Measurements from ENCODE around the gene MCC. TPM values are rescaled to one million over a fixed set of nuclear protein-coding genes. Genes with fewer than 3 reads are reported as not detected.

Gene MCC
- total and polyA plus RNA-seq, 12 donors: 4.2 to 34.1 (median 25.2) TPM

DNA sequence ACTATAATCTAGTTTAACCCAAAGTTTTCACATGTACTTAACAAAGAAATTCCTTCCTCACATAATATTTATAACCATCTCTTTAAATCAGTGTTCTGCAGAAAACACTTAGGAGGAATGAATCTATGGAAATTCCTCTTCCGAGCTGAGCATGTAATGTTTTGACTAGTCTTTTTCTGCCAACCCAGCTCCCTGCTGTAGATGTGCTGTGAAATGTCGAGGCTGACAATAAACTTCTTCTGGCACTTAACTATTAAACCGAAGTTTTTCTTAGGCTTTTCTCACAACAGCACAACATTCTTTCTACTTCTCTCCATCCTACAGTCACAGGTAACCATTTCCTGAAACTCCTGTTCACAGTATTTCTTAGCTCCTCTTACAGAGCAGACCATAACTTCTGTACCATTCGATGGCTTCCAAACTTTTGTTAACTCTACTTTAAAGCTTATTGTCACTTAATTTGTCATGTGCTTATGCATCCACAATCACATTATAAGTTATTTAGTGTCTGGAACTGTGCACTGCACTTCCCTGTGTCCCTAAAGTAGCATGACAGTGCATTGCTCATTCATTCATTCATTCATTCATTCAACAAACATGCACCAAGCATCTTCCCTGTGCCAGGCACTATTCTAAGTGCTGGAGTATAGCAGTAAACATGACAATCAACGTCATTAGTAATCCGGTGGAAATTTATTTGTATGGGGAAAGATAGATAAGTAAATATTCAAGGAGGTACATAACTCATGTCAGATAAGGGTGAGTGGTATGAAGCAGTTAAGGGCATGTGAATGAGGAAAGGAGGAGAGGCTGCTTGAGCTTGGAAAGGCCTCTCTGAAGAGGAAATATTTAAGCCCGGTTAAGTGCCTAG, 108.1 kb downstream of the MCC start:
- Histone ChIP-seq H3K27me3 (peaks cover 0 to 34% (median 0%) of the 10 kb centered on the region in 7 donors), H3K36me3 (no peaks in the 10 kb centered on the region), H3K4me1 (peaks cover 0 to 30% (median 0%) of the 10 kb centered on the region in 9 donors), H3K4me3 (no peak overlapping the region), H3K9me3 (no peaks in the 10 kb centered on the region), H3K27ac (no peak overlapping the region)
- TF ChIP-seq, protein P1, sequence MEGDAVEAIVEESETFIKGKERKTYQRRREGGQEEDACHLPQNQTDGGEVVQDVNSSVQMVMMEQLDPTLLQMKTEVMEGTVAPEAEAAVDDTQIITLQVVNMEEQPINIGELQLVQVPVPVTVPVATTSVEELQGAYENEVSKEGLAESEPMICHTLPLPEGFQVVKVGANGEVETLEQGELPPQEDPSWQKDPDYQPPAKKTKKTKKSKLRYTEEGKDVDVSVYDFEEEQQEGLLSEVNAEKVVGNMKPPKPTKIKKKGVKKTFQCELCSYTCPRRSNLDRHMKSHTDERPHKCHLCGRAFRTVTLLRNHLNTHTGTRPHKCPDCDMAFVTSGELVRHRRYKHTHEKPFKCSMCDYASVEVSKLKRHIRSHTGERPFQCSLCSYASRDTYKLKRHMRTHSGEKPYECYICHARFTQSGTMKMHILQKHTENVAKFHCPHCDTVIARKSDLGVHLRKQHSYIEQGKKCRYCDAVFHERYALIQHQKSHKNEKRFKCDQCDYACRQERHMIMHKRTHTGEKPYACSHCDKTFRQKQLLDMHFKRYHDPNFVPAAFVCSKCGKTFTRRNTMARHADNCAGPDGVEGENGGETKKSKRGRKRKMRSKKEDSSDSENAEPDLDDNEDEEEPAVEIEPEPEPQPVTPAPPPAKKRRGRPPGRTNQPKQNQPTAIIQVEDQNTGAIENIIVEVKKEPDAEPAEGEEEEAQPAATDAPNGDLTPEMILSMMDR (IDR thresholded peaks at IDR 0.05): no peak
- intact Hi-C loops (cut with DNase I): loop anchor here (1.0 to 10.0 kb wide), 10 partner anchors 125 to 383 kb away; partner anchors contain the start of gene YTHDC2 (in 4 of the 10)
- 56 to 57% methylated on average over 7 of the region's 7 CpGs for WGBS, 2 donors
- DNase-seq (no peak), ATAC-seq (peak in 2 of 8 donors; percentile 41 to 66)

DNA sequence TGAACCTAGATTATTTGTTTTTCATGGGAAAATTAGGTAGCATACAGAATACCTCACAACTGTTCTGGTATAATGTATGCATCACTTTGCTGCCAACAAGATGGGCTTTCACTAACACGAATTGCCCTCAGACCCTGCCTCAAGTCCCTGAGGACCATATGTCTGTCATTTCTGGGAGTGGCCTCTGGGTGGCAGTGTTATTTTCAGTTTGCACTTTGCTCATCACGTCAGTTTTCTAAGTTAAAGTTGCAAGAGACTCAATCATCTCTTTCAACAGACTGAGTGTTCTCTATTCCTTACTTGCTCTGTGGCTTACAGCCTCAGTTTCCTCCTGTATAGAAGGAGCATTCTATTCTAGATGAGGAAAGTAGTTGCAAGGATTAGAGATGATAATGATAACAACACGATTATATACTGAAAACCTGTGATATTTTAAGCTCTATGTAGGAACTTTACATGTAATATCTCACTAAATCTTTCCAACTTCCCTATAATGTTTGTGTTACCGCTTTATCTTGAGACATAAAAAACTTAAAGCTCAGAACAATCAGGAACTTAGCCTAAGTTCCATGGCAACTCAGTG, 109.2 kb downstream of the MCC start:
- Histone ChIP-seq H3K27me3 (peaks cover 0 to 29% (median 0%) of the 10 kb centered on the region in 7 donors), H3K4me1 (peaks cover 0 to 30% (median 0%) of the 10 kb centered on the region in 9 donors), H3K9me3 (no peaks in the 10 kb centered on the region), H3K27ac (no peak overlapping the region), H3K36me3 (no peaks in the 10 kb centered on the region), H3K4me3 (no peak overlapping the region)
- intact Hi-C loops (cut with DNase I): loop anchor here in 7 of 10 donors (1.0 to 10.0 kb wide), 8 partner anchors 126 to 382 kb away; partner anchors contain the start of gene YTHDC2 (in 3 of the 7)
- peak in 1 of 2 donors; percentile 57 for DNase-seq
- 13 to 17% methylated on average over 4 of the region's 4 CpGs for WGBS, 2 donors
- TF ChIP-seq, protein P1 (IDR thresholded peaks at IDR 0.05): peak; percentile 45 to 84 (median 76)
- ATAC-seq: peak in 3 of 8 donors; percentile 46 to 71 (median 52)

DNA sequence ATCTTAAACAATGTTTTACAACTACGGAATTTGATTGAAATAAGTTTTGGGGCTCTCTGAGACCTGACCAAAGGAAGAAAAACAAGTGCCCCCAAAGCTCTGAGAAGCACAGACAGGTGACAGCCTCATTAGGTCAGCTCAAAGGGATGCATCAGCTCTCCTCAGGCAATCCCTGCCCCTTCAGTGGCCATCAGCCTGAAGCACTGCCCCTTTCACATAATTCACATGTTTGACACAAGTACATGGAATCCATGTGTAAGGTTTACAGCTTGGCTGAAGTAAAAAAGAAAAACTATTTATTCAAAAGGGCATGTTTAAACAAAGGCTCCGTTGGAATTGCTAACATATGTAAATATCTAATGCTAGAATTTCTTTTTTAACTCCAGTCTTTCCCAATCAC, 109.7 kb downstream of the MCC start:
- TF ChIP-seq, protein P1 (IDR thresholded peaks at IDR 0.05): no peak
- peaks cover 0 to 29% (median 0%) of the 10 kb centered on the region in 7 donors for H3K27me3 ChIP-seq
- intact Hi-C loops (cut with DNase I): loop anchor here in 6 of 10 donors (2.0 to 10.0 kb wide), 7 partner anchors 126 to 381 kb away; partner anchors contain the start of gene YTHDC2 (in 2 of the 6)
- peaks cover 0 to 30% (median 0%) of the 10 kb centered on the region in 9 donors for H3K4me1 ChIP-seq
- H3K36me3 ChIP-seq: no peaks in the 10 kb centered on the region
- no peak overlapping the region for H3K4me3 ChIP-seq
- 42 to 46% methylated on average over 2 of the region's 2 CpGs for WGBS, 2 donors
- DNase-seq: no peak
- peak overlapping the region in 3 of 10 donors; percentile 1 to 9 (median 5) for H3K27ac ChIP-seq
- ATAC-seq: no peak
- H3K9me3 ChIP-seq: no peaks in the 10 kb centered on the region

DNA sequence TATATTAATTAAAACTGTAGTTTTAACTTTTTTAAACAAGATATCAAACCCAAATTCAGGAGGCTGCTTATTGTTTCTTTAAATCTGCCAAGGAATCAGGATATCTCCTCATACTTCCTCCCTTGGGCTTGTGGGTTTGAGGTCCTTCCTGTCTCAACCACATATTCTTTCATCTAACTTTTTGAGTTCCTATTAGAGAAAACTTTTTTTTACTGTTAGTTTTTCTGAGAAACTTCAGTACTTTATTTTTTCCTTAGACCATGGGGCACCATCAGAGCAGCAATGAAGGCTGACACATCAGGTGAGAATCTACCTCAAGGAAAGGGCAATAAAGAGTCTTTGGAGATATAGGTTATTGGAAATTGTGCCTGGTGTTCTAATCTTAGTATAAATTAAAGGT, 110.2 kb downstream of the MCC start:
- TF ChIP-seq, protein P1 (IDR thresholded peaks at IDR 0.05): no peak

More for the DNA sequence above, 110.2 kb downstream of the MCC start:
- Histone ChIP-seq H3K27ac (peak overlapping the region in 2 of 10 donors; percentile 1 to 9), H3K9me3 (no peaks in the 10 kb centered on the region), H3K4me1 (peaks cover 0 to 30% (median 0%) of the 10 kb centered on the region in 9 donors), H3K27me3 (peaks cover 0 to 29% (median 0%) of the 10 kb centered on the region in 7 donors), H3K36me3 (no peaks in the 10 kb centered on the region), H3K4me3 (no peak overlapping the region)
- DNase-seq (no peak), ATAC-seq (peak in 1 of 8 donors; percentile 32)
- intact Hi-C loops (cut with DNase I): loop anchor here in 6 of 10 donors (2.0 to 10.0 kb wide), 7 partner anchors 127 to 381 kb away; partner anchors contain the start of gene YTHDC2 (in 2 of the 6)

All from heart right ventricle (tissue), 16 donors.